ENCODE results near the gene SPATA4.

- TF ChIP-seq CTCF (IDR thresholded peaks at IDR 0.05) (no peak), POLR2A (IDR thresholded peaks at IDR 0.05) (no peak)
Observed at GRCh38 chr4:176163041-176163440, 32.3 kb downstream of the SPATA4 start.
